ENCODE results near the gene MTHFD2. TPM values are rescaled to one million over a fixed set of nuclear protein-coding genes. Genes with fewer than 3 reads are reported as not detected.
"Not testable (repeated sequence)": the region's sequence is repeated elsewhere in the genome, so short reads cannot be mapped to it uniquely, and the experiment has no call there.

Gene MTHFD2
- total RNA-seq, 1 experiment from 2014 or later, result 710 TPM

DNA sequence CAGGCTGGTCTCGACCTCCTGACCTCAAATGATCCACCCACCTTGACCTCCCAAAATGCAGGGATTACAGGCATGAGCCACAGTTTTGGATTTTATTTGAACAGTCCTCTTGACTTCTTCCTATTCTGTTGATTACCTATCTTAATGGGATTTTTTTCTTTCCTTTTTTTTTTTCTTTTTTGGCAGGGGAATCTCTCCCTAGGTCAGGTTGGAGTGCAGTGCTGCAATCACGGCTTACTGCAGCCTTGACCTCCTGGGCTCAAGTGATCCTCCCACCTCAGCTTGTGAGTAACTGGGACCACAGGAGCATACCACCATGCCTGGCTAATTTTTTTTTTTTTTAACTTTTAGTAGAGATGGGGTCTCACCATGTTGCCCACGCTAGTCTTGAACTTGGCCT lies 2.8 kb downstream of the MTHFD2 start:
- Histone ChIP-seq H3K4me1 (ENCODE audit: low read length) (peaks cover 44% of the 10 kb centered on the region), H2AFZ (ENCODE audit: low read length) (no peak overlapping the region), H3K9me2 (replicated peaks; ENCODE audit: insufficient read depth, low read length) (no peaks in the 10 kb centered on the region), H3K4me3 (ENCODE audit: low read length) (peak overlapping the region; percentile 93; the same call in 1 of the 2 replicates), H3K36me3 (ENCODE audit: insufficient read depth, low read length) (peaks cover 58% of the 10 kb centered on the region), H3K9ac (ENCODE audit: low read length) (0 out of 2 replicates have a peak overlapping the region, but pooled peaks have one; percentile 13), H3K27ac (ENCODE audit: low read length) (peak overlapping the region; percentile 89; the same call in 1 of the 2 replicates), H4K20me1 (ENCODE audit: insufficient read depth, low read depth, low read length) (peaks cover 70% of the 10 kb centered on the region), H3K79me2 (ENCODE audit: low read length) (peaks cover 82% of the 10 kb centered on the region), H3K4me2 (ENCODE audit: low read depth, low read length, poor library complexity, severe bottlenecking) (peak overlapping the region; percentile 84), H3K27me3 (ENCODE audit: low read length) (no peaks in the 10 kb centered on the region), H3K9me3 (ENCODE audit: low read length) (no peaks in the 10 kb centered on the region)
- no peak for DNase-seq

GRCh38 chr2:74201596-74201995 lies 3.2 kb downstream of the MTHFD2 start:
- H3K9me2 ChIP-seq (replicated peaks; ENCODE audit: insufficient read depth, low read length), result no peaks in the 10 kb centered on the region
- no peaks in the 10 kb centered on the region for H3K9me3 ChIP-seq (ENCODE audit: low read length)
- H3K4me3 ChIP-seq (ENCODE audit: low read length), result no peak overlapping the region; the same call in 1 of the 2 replicates
- peaks cover 62% of the 10 kb centered on the region for H3K36me3 ChIP-seq (ENCODE audit: insufficient read depth, low read length)
- DNase-seq, result no peak
- H4K20me1 ChIP-seq (ENCODE audit: insufficient read depth, low read depth, low read length), result peaks cover 74% of the 10 kb centered on the region
- peaks cover 86% of the 10 kb centered on the region for H3K79me2 ChIP-seq (ENCODE audit: low read length)
- H3K4me1 ChIP-seq (ENCODE audit: low read length), result peaks cover 44% of the 10 kb centered on the region
- no peak overlapping the region for H3K9ac ChIP-seq (ENCODE audit: low read length)
- H2AFZ ChIP-seq (ENCODE audit: low read length), result no peak overlapping the region
- H3K27me3 ChIP-seq (ENCODE audit: low read length), result no peaks in the 10 kb centered on the region
- peak overlapping the region; percentile 84 for H3K4me2 ChIP-seq (ENCODE audit: low read depth, low read length, poor library complexity, severe bottlenecking)
- H3K27ac ChIP-seq (ENCODE audit: low read length), result peak overlapping the region; percentile 89; the same call in 1 of the 2 replicates

GRCh38 chr2:74204436-74204835 lies 6.0 kb downstream of the MTHFD2 start:
- no peaks in the 10 kb centered on the region for H3K9me3 ChIP-seq (ENCODE audit: low read length)
- no peak overlapping the region for H3K4me2 ChIP-seq (ENCODE audit: low read depth, low read length, poor library complexity, severe bottlenecking)
- no peak overlapping the region for H3K27ac ChIP-seq (ENCODE audit: low read length)
- peaks cover 93% of the 10 kb centered on the region for H3K79me2 ChIP-seq (ENCODE audit: low read length)
- no peaks in the 10 kb centered on the region for H3K9me2 ChIP-seq (replicated peaks; ENCODE audit: insufficient read depth, low read length)
- H3K9ac ChIP-seq (ENCODE audit: low read length), result no peak overlapping the region
- no peak overlapping the region for H3K4me3 ChIP-seq (ENCODE audit: low read length)
- peaks cover 82% of the 10 kb centered on the region for H3K36me3 ChIP-seq (ENCODE audit: insufficient read depth, low read length)
- H4K20me1 ChIP-seq (ENCODE audit: insufficient read depth, low read depth, low read length), result peaks cover 93% of the 10 kb centered on the region
- peaks cover 31% of the 10 kb centered on the region for H3K4me1 ChIP-seq (ENCODE audit: low read length)
- no peaks in the 10 kb centered on the region for H3K27me3 ChIP-seq (ENCODE audit: low read length)
- no peak for DNase-seq
- H2AFZ ChIP-seq (ENCODE audit: low read length), result no peak overlapping the region

DNA sequence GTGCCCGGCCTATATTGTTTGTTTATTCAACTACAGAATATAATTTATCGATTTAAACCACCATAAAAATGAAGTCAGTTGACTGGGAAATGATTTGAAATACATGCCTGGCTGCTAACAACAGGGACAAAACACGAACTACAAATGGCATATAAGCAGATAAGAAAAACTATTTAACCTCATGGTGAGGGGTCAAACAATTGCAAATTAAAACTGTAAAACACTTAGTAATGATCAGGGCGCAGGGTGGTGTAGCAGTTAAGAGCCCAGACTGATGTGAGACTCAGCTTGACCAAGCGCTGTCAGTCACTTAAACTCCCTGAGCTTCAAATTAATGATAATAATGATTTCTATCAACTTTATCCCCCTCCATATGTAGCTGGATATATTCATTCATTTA lies 6.7 kb downstream of the MTHFD2 start:
- Histone ChIP-seq H3K36me3 (ENCODE audit: insufficient read depth, low read length) (peaks cover 82% of the 10 kb centered on the region), H3K4me3 (ENCODE audit: low read length) (no peak overlapping the region), H3K27ac (ENCODE audit: low read length) (no peak overlapping the region), H3K9ac (ENCODE audit: low read length) (no peak overlapping the region), H3K4me2 (ENCODE audit: low read depth, low read length, poor library complexity, severe bottlenecking) (no peak overlapping the region), H3K9me2 (replicated peaks; ENCODE audit: insufficient read depth, low read length) (no peaks in the 10 kb centered on the region), H2AFZ (ENCODE audit: low read length) (no peak overlapping the region), H3K27me3 (ENCODE audit: low read length) (no peaks in the 10 kb centered on the region), H4K20me1 (ENCODE audit: insufficient read depth, low read depth, low read length) (peaks cover 93% of the 10 kb centered on the region), H3K79me2 (ENCODE audit: low read length) (peaks cover 93% of the 10 kb centered on the region), H3K4me1 (ENCODE audit: low read length) (peaks cover 24% of the 10 kb centered on the region), H3K9me3 (ENCODE audit: low read length) (no peaks in the 10 kb centered on the region)
- no peak for DNase-seq

- Histone ChIP-seq H3K79me2 (ENCODE audit: low read length) (peaks cover 90% of the 10 kb centered on the region), H3K9ac (ENCODE audit: low read length) (no peak overlapping the region), H3K4me3 (ENCODE audit: low read length) (no peak overlapping the region), H3K36me3 (ENCODE audit: insufficient read depth, low read length) (peaks cover 82% of the 10 kb centered on the region), H3K9me2 (replicated peaks; ENCODE audit: insufficient read depth, low read length) (no peaks in the 10 kb centered on the region), H3K27ac (ENCODE audit: low read length) (no peak overlapping the region), H2AFZ (ENCODE audit: low read length) (no peak overlapping the region), H3K4me1 (ENCODE audit: low read length) (peaks cover 20% of the 10 kb centered on the region), H3K27me3 (ENCODE audit: low read length) (no peaks in the 10 kb centered on the region), H3K9me3 (ENCODE audit: low read length) (no peaks in the 10 kb centered on the region), H4K20me1 (ENCODE audit: insufficient read depth, low read depth, low read length) (peaks cover 92% of the 10 kb centered on the region), H3K4me2 (ENCODE audit: low read depth, low read length, poor library complexity, severe bottlenecking) (no peak overlapping the region)
- no peak for DNase-seq
Observed at GRCh38 chr2:74205596-74205995, 7.2 kb downstream of the MTHFD2 start.

GRCh38 chr2:74206180-74206688 lies 7.8 kb downstream of the MTHFD2 start:
- Histone ChIP-seq H3K79me2 (ENCODE audit: low read length) (peaks cover 88% of the 10 kb centered on the region), H3K27me3 (ENCODE audit: low read length) (no peaks in the 10 kb centered on the region), H3K4me3 (ENCODE audit: low read length) (no peak overlapping the region), H3K36me3 (ENCODE audit: insufficient read depth, low read length) (peaks cover 81% of the 10 kb centered on the region), H3K4me2 (ENCODE audit: low read depth, low read length, poor library complexity, severe bottlenecking) (no peak overlapping the region), H4K20me1 (ENCODE audit: insufficient read depth, low read depth, low read length) (peaks cover 91% of the 10 kb centered on the region), H3K9ac (ENCODE audit: low read length) (no peak overlapping the region), H3K9me3 (ENCODE audit: low read length) (no peaks in the 10 kb centered on the region), H3K4me1 (ENCODE audit: low read length) (peaks cover 13% of the 10 kb centered on the region), H2AFZ (ENCODE audit: low read length) (no peak overlapping the region), H3K27ac (ENCODE audit: low read length) (no peak overlapping the region), H3K9me2 (replicated peaks; ENCODE audit: insufficient read depth, low read length) (no peaks in the 10 kb centered on the region)
- no peak for DNase-seq

- H3K27me3 ChIP-seq (ENCODE audit: low read length), result no peaks in the 10 kb centered on the region
- DNase-seq, result no peak
- H3K4me2 ChIP-seq (ENCODE audit: low read depth, low read length, poor library complexity, severe bottlenecking), result no peak overlapping the region
- H3K9me2 ChIP-seq (replicated peaks; ENCODE audit: insufficient read depth, low read length), result no peaks in the 10 kb centered on the region
- no peaks in the 10 kb centered on the region for H3K4me1 ChIP-seq (ENCODE audit: low read length)
- H3K27ac ChIP-seq (ENCODE audit: low read length), result no peak overlapping the region
- peaks cover 24% of the 10 kb centered on the region for H3K79me2 ChIP-seq (ENCODE audit: low read length)
- peaks cover 81% of the 10 kb centered on the region for H3K36me3 ChIP-seq (ENCODE audit: insufficient read depth, low read length)
- no peak overlapping the region for H3K9ac ChIP-seq (ENCODE audit: low read length)
- no peak overlapping the region for H3K4me3 ChIP-seq (ENCODE audit: low read length)
- peaks cover 42% of the 10 kb centered on the region for H4K20me1 ChIP-seq (ENCODE audit: insufficient read depth, low read depth, low read length)
- no peak overlapping the region for H2AFZ ChIP-seq (ENCODE audit: low read length)
- no peaks in the 10 kb centered on the region for H3K9me3 ChIP-seq (ENCODE audit: low read length)
Observed at GRCh38 chr2:74212702-74213410, 14.4 kb downstream of the MTHFD2 start.

DNA sequence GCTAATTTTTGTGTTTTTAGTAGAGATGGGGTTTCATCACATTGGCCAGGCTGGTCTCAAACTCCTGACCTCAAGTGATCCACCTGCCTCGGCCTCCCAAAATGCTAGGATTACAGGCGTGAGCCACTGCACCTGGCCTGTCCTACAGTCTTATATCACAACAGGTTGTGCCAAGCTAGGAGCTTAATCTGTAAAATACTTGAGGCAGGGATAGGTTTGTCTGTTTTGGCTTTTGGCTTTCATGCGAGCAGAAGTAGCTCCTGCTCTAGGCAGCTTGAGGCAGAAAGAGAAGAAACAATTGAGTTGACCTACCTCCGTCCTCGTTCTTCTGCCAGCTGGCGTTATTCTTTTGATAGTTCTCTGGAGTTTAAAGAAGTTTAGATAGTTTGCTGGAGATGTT lies 17.4 kb downstream of the MTHFD2 start:
- not testable (repeated sequence) for H3K27ac ChIP-seq (ENCODE audit: low read length); DNase-seq; H3K9me3 ChIP-seq (ENCODE audit: low read length); H3K9me2 ChIP-seq (replicated peaks; ENCODE audit: insufficient read depth, low read length); H3K4me3 ChIP-seq (ENCODE audit: low read length); H2AFZ ChIP-seq (ENCODE audit: low read length); H3K4me1 ChIP-seq (ENCODE audit: low read length); H3K79me2 ChIP-seq (ENCODE audit: low read length); H3K9ac ChIP-seq (ENCODE audit: low read length); H3K27me3 ChIP-seq (ENCODE audit: low read length); H3K4me2 ChIP-seq (ENCODE audit: low read depth, low read length, poor library complexity, severe bottlenecking)
- Histone ChIP-seq H4K20me1 (ENCODE audit: insufficient read depth, low read depth, low read length) (peaks cover 25% of the 10 kb centered on the region), H3K36me3 (ENCODE audit: insufficient read depth, low read length) (peaks cover 70% of the 10 kb centered on the region)

All from Karpas-422 (cell line).